ENCODE data around the gene GSC. TPM values are rescaled to one million over a fixed set of nuclear protein-coding genes. Genes with fewer than 3 reads are reported as not detected.

The GSC gene
- total RNA-seq, 1 donor from 2014 or later = 2.6 TPM

- Histone ChIP-seq H3K9me3 (ENCODE audit: control insufficient read depth in 3 of 3, low read length in 3 of 3) (no peaks in the 10 kb centered on the region), H3K9ac (ENCODE audit: low read depth in 1 of 3, low read length in 3 of 3) (peak overlapping the region in 1 of 3 donors; percentile 33), H3K27me3 (ENCODE audit: control insufficient read depth in 3 of 3, insufficient read depth in 3 of 3, low read length in 3 of 3) (peaks cover 73 to 80% (median 77%) of the 10 kb centered on the region in 3 donors), H3K4me3 (ENCODE audit: low read length in 3 of 3) (no peak overlapping the region), H3K27ac (ENCODE audit: low read depth, low read length) (no peak overlapping the region), H3K4me1 (ENCODE audit: control insufficient read depth in 3 of 3, insufficient read depth in 3 of 3, low read length in 3 of 3) (peaks cover 3 to 9% (median 7%) of the 10 kb centered on the region in 3 donors), H3K36me3 (ENCODE audit: control insufficient read depth in 3 of 3, insufficient read depth in 3 of 3, low read length in 3 of 3) (no peaks in the 10 kb centered on the region)
Observed at GRCh38 chr14:94772548-94772947, 2.6 kb upstream of the GSC start.

- Histone ChIP-seq H3K9me3 (ENCODE audit: control insufficient read depth in 3 of 3, low read length in 3 of 3) (no peaks in the 10 kb centered on the region), H3K36me3 (ENCODE audit: control insufficient read depth in 3 of 3, insufficient read depth in 3 of 3, low read length in 3 of 3) (no peaks in the 10 kb centered on the region), H3K4me1 (ENCODE audit: control insufficient read depth in 3 of 3, insufficient read depth in 3 of 3, low read length in 3 of 3) (peaks cover 3 to 9% (median 7%) of the 10 kb centered on the region in 3 donors), H3K4me3 (ENCODE audit: low read length in 3 of 3) (peak overlapping the region in 1 of 3 donors; percentile 63), H3K9ac (ENCODE audit: low read depth in 1 of 3, low read length in 3 of 3) (peak overlapping the region in 1 of 3 donors; percentile 33), H3K27ac (ENCODE audit: low read depth, low read length) (no peak overlapping the region), H3K27me3 (ENCODE audit: control insufficient read depth in 3 of 3, insufficient read depth in 3 of 3, low read length in 3 of 3) (peaks cover 74 to 82% (median 82%) of the 10 kb centered on the region in 3 donors)
Observed at GRCh38 chr14:94771906-94772490, 2.1 kb upstream of the GSC start.

GRCh38 chr14:94771158-94771905 is 1.4 kb upstream of the GSC start:
- no peaks in the 10 kb centered on the region for H3K9me3 ChIP-seq (ENCODE audit: control insufficient read depth in 3 of 3, low read length in 3 of 3)
- H3K27ac ChIP-seq (ENCODE audit: low read depth, low read length) = no peak overlapping the region
- peak overlapping the region in 1 of 3 donors; percentile 16 for H3K9ac ChIP-seq (ENCODE audit: low read depth in 1 of 3, low read length in 3 of 3)
- H3K4me1 ChIP-seq (ENCODE audit: control insufficient read depth in 3 of 3, insufficient read depth in 3 of 3, low read length in 3 of 3) = peaks cover 3 to 9% (median 7%) of the 10 kb centered on the region in 3 donors
- H3K4me3 ChIP-seq (ENCODE audit: low read length in 3 of 3) = peak overlapping the region in 1 of 3 donors; percentile 38
- peaks cover 69 to 84% (median 82%) of the 10 kb centered on the region in 3 donors for H3K27me3 ChIP-seq (ENCODE audit: control insufficient read depth in 3 of 3, insufficient read depth in 3 of 3, low read length in 3 of 3)
- H3K36me3 ChIP-seq (ENCODE audit: control insufficient read depth in 3 of 3, insufficient read depth in 3 of 3, low read length in 3 of 3) = no peaks in the 10 kb centered on the region

GRCh38 chr14:94770815-94771157 is 873 bp upstream of the GSC start:
- peaks cover 5 to 9% (median 7%) of the 10 kb centered on the region in 3 donors for H3K4me1 ChIP-seq (ENCODE audit: control insufficient read depth in 3 of 3, insufficient read depth in 3 of 3, low read length in 3 of 3)
- H3K9me3 ChIP-seq (ENCODE audit: control insufficient read depth in 3 of 3, low read length in 3 of 3) = no peaks in the 10 kb centered on the region
- H3K4me3 ChIP-seq (ENCODE audit: low read length in 3 of 3) = peak overlapping the region in 1 of 3 donors; percentile 38
- H3K27ac ChIP-seq (ENCODE audit: low read depth, low read length) = peak overlapping the region; percentile 30
- peak overlapping the region in 2 of 3 donors; percentile 40 to 61 for H3K9ac ChIP-seq (ENCODE audit: low read depth in 1 of 3, low read length in 3 of 3)
- H3K27me3 ChIP-seq (ENCODE audit: control insufficient read depth in 3 of 3, insufficient read depth in 3 of 3, low read length in 3 of 3) = peaks cover 73 to 88% (median 77%) of the 10 kb centered on the region in 3 donors
- H3K36me3 ChIP-seq (ENCODE audit: control insufficient read depth in 3 of 3, insufficient read depth in 3 of 3, low read length in 3 of 3) = no peaks in the 10 kb centered on the region

- Histone ChIP-seq H3K27ac (ENCODE audit: low read depth, low read length) (peak overlapping the region; percentile 30), H3K9ac (ENCODE audit: low read depth in 1 of 3, low read length in 3 of 3) (peak overlapping the region in 2 of 3 donors; percentile 40 to 61)
Observed at GRCh38 chr14:94770251-94770749, 387 bp upstream of the GSC start.

DNA sequence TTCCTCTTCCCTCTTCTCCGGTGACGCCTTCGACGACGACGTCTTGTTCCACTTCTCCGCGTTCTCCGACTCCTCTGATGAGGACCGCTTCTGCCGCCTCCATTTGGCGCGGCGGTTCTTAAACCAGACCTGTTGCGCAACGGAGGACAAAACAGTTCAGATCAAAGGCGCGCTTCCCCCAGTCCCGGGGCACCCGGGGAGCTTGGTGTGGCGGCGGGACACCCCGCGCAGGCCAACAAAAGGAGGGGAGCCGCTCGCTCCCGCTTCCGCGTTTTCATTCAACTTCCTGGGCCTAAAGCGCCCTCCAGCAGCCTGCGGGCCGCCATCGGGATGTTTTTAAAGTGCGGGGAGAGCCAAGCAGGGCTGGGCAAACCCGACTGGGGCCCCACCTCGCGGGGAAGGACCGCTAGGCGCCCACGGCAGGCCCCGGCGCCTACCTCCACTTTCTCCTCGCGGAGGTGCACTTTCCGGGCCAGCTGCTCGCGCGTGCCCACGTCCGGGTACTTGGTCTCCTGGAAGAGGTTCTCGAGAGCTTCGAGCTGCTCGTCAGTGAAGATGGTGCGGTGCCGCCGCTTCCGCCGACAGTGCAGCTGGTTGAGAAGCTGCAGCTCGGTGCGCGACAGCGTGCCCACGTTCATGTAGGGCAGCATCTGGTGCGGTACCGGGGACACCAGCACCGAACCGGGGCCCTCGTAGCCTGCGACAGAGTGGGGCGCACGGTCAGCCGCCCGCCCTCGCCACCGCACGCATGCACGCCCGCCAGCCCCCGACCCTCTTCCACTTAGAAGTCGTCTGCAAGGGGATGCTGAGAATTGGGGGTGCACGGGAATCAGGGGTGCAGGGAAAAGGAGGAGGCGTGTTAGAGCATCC is 1.2 kb downstream of the GSC start:
- H3K9ac ChIP-seq (ENCODE audit: low read depth in 1 of 3, low read length in 3 of 3) = peak overlapping the region; percentile 20 to 73 (median 38)
- H3K4me3 ChIP-seq (ENCODE audit: low read length in 3 of 3) = peak overlapping the region; percentile 64 to 72 (median 72)
- no peaks in the 10 kb centered on the region for H3K36me3 ChIP-seq (ENCODE audit: control insufficient read depth in 3 of 3, insufficient read depth in 3 of 3, low read length in 3 of 3)
- H3K4me1 ChIP-seq (ENCODE audit: control insufficient read depth in 3 of 3, insufficient read depth in 3 of 3, low read length in 3 of 3) = peaks cover 7 to 14% (median 9%) of the 10 kb centered on the region in 3 donors
- H3K27ac ChIP-seq (ENCODE audit: low read depth, low read length) = no peak overlapping the region
- no peaks in the 10 kb centered on the region for H3K9me3 ChIP-seq (ENCODE audit: control insufficient read depth in 3 of 3, low read length in 3 of 3)
- peaks cover 60 to 79% (median 70%) of the 10 kb centered on the region in 3 donors for H3K27me3 ChIP-seq (ENCODE audit: control insufficient read depth in 3 of 3, insufficient read depth in 3 of 3, low read length in 3 of 3)

More at GRCh38 chr14:94770251-94770749, 387 bp upstream of the GSC start:
- peaks cover 70 to 86% (median 72%) of the 10 kb centered on the region in 3 donors for H3K27me3 ChIP-seq (ENCODE audit: control insufficient read depth in 3 of 3, insufficient read depth in 3 of 3, low read length in 3 of 3)
- no peaks in the 10 kb centered on the region for H3K36me3 ChIP-seq (ENCODE audit: control insufficient read depth in 3 of 3, insufficient read depth in 3 of 3, low read length in 3 of 3)
- H3K9me3 ChIP-seq (ENCODE audit: control insufficient read depth in 3 of 3, low read length in 3 of 3) = no peaks in the 10 kb centered on the region
- H3K4me1 ChIP-seq (ENCODE audit: control insufficient read depth in 3 of 3, insufficient read depth in 3 of 3, low read length in 3 of 3) = peaks cover 5 to 9% (median 7%) of the 10 kb centered on the region in 3 donors
- peak overlapping the region; percentile 64 to 72 (median 72) for H3K4me3 ChIP-seq (ENCODE audit: low read length in 3 of 3)

GRCh38 chr14:94768141-94768520 is 1.8 kb downstream of the GSC start:
- Histone ChIP-seq H3K4me3 (ENCODE audit: low read length in 3 of 3) (peak overlapping the region; percentile 13 to 72 (median 64)), H3K27me3 (ENCODE audit: control insufficient read depth in 3 of 3, insufficient read depth in 3 of 3, low read length in 3 of 3) (peaks cover 54 to 72% (median 65%) of the 10 kb centered on the region in 3 donors), H3K9ac (ENCODE audit: low read depth in 1 of 3, low read length in 3 of 3) (peak overlapping the region in 1 of 3 donors; percentile 73), H3K9me3 (ENCODE audit: control insufficient read depth in 3 of 3, low read length in 3 of 3) (no peaks in the 10 kb centered on the region), H3K36me3 (ENCODE audit: control insufficient read depth in 3 of 3, insufficient read depth in 3 of 3, low read length in 3 of 3) (no peaks in the 10 kb centered on the region), H3K4me1 (ENCODE audit: control insufficient read depth in 3 of 3, insufficient read depth in 3 of 3, low read length in 3 of 3) (peaks cover 7 to 18% (median 9%) of the 10 kb centered on the region in 3 donors), H3K27ac (ENCODE audit: low read depth, low read length) (no peak overlapping the region)

DNA sequence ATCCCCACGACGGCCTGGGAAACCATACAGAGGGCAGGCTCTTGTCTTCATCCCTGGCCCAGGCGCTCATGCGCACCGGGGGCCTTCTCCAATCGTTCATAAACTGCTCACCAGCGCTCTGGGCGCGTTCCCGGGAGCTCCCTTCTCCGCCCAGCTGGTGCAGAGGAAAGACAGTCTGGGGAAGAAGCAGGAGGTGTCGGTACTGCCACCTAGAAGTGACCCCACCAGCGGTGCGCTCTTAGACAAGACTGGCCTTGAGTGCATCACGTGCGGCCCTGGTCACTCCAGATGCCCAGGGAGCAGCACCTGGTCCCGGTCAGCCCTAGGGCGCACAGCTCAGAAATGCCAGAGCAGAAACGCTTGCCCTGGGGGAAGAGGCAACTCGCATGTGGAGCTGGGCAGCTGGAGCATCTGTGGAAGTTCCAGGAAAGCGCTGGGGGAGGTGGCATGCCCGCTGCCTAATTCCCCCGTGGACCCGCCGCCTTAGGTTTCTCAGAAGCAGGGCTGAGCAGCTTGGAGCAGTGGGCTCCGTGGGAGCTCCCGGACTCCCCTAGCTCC is 2.5 kb downstream of the GSC start:
- H3K4me1 ChIP-seq (ENCODE audit: control insufficient read depth in 3 of 3, insufficient read depth in 3 of 3, low read length in 3 of 3) = peaks cover 7 to 21% (median 9%) of the 10 kb centered on the region in 3 donors
- H3K4me3 ChIP-seq (ENCODE audit: low read length in 3 of 3) = peak overlapping the region in 2 of 3 donors; percentile 22 to 41
- H3K27ac ChIP-seq (ENCODE audit: low read depth, low read length) = no peak overlapping the region
- no peaks in the 10 kb centered on the region for H3K36me3 ChIP-seq (ENCODE audit: control insufficient read depth in 3 of 3, insufficient read depth in 3 of 3, low read length in 3 of 3)
- H3K9me3 ChIP-seq (ENCODE audit: control insufficient read depth in 3 of 3, low read length in 3 of 3) = no peaks in the 10 kb centered on the region
- H3K27me3 ChIP-seq (ENCODE audit: control insufficient read depth in 3 of 3, insufficient read depth in 3 of 3, low read length in 3 of 3) = peaks cover 46 to 65% (median 63%) of the 10 kb centered on the region in 3 donors
- H3K9ac ChIP-seq (ENCODE audit: low read depth in 1 of 3, low read length in 3 of 3) = peak overlapping the region in 1 of 3 donors; percentile 33

DNA sequence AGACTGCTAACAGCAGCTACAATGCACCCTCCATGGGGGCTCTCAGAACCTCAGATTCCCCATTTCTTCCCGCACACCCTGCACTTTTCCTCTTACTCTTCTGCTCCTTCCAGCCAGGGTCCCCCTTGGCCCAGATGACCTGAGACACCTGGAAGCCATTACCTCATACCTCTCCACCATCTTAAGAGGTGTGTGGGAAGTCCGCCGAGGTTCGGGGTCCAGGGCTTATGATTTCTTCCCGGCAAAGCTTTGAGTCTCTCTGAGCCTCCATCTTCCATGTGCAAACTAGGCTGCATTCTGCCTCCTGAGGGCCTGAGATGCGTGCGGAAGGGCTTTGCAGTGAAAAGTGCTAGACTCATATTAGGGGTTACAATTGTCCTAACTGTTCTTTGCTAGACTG is 5.3 kb downstream of the GSC start:
- H3K9me3 ChIP-seq (ENCODE audit: control insufficient read depth in 3 of 3, low read length in 3 of 3) = no peaks in the 10 kb centered on the region
- peaks cover 35 to 52% (median 45%) of the 10 kb centered on the region in 3 donors for H3K27me3 ChIP-seq (ENCODE audit: control insufficient read depth in 3 of 3, insufficient read depth in 3 of 3, low read length in 3 of 3)
- H3K9ac ChIP-seq (ENCODE audit: low read depth in 1 of 3, low read length in 3 of 3) = no peak overlapping the region
- H3K27ac ChIP-seq (ENCODE audit: low read depth, low read length) = no peak overlapping the region
- no peak overlapping the region for H3K4me3 ChIP-seq (ENCODE audit: low read length in 3 of 3)
- H3K36me3 ChIP-seq (ENCODE audit: control insufficient read depth in 3 of 3, insufficient read depth in 3 of 3, low read length in 3 of 3) = no peaks in the 10 kb centered on the region
- H3K4me1 ChIP-seq (ENCODE audit: control insufficient read depth in 3 of 3, insufficient read depth in 3 of 3, low read length in 3 of 3) = peaks cover 13 to 31% (median 15%) of the 10 kb centered on the region in 3 donors

Measured in skeletal muscle tissue (tissue), 4 donors.